GM12878 (cell line): Measurements from ENCODE around the gene TBX10. TPM values are rescaled to one million over a fixed set of nuclear protein-coding genes. Genes with fewer than 3 reads are reported as not detected.
A peak's percentile ranks its signal among the peaks of the same experiment; 100 is the strongest.

Source experiments
- ATAC-seq: fragments of 200-7000 bp; cut with Tn5 transposase; 3 replicates; pipeline ENCODE4 v1.9.1; 2020; ENCODE audit warnings: mild to moderate bottlenecking, moderate library complexity
- BruUV-seq: library from RNA; stranded (reverse); fragments of 400-500 nt; replicated peaks from 2 replicates; lab custom pipeline; 2021; lab: Mats Ljungman, UMichigan
- CTCF ChIA-PET: fragments of 300-600 bp; sonication (Branson Sonifier 250); formaldehyde crosslinking; extraction: SDS; loops from one replicate; lab custom pipeline; 2021; ENCODE audit warnings: inconsistent platforms; lab: Yijun Ruan, JAX
- POLR2A ChIA-PET: fragments of 350-600 bp; formaldehyde crosslinking; extraction: SDS; loops from one replicate; lab custom pipeline; 2021; ENCODE audit warnings: inconsistent platforms; lab: Charles Lee
- RAD21 ChIA-PET: fragments of 300-600 bp; sonication (Branson Sonifier 250); formaldehyde crosslinking; loops from one replicate; lab custom pipeline; 2023; ENCODE audit warnings: antibody characterized with exemption; ENCODE audit not compliant: unreplicated experiment; lab: Charles Lee
- SMC1A ChIA-PET: fragments of 300-600 bp; sonication (Branson Sonifier 250); formaldehyde crosslinking; loops from one replicate; lab custom pipeline; 2023; ENCODE audit not compliant: unreplicated experiment, uncharacterized antibody; lab: Charles Lee
- DNase-seq: peaks from one replicate; pipeline ENCODE4 v3.0.0-alpha.2; 2011; ENCODE audit warnings: low read depth, low spot score
- FAIRE-seq: peaks from 3 replicates; lab custom pipeline; 2011; peaks lifted over from hg19 to GRCh38; lab: Jason Lieb, UNC
- H2AFZ ChIP-seq: 2 replicates; pipeline ENCODE4 v1.6.0; 2011; ENCODE audit warnings: low read depth, low read length, control low read depth; ENCODE audit not compliant: control insufficient read depth
- H3K27ac ChIP-seq: 2 replicates; pipeline ENCODE4 v1.5.1; 2011; ENCODE audit warnings: control low read depth; ENCODE audit not compliant: control insufficient read depth, insufficient read depth
- H3K27me3 ChIP-seq, 2 experiments: replicated peaks in 1 of 2; 2 replicates each; pipeline versions ENCODE4 v1.6.0 to v1.6.1; 2011; ENCODE audit warnings: low read length in 1 of 2; ENCODE audit not compliant: control insufficient read depth in 2 of 2, insufficient read depth in 2 of 2
- H3K36me3 ChIP-seq, 2 experiments: 2 replicates each; pipeline ENCODE4 v1.5.1; 2011; ENCODE audit warnings: low read length in 1 of 2; ENCODE audit not compliant: control insufficient read depth in 2 of 2, insufficient read depth in 2 of 2
- H3K4me1 ChIP-seq: 2 replicates; pipeline ENCODE4 v1.6.1; 2011; ENCODE audit warnings: mild to moderate bottlenecking, low read length, moderate library complexity, mixed read lengths; ENCODE audit not compliant: control insufficient read depth, insufficient read depth
- H3K4me2 ChIP-seq: 2 replicates; pipeline ENCODE4 v1.6.0; 2011; ENCODE audit warnings: control low read depth; ENCODE audit not compliant: control insufficient read depth, insufficient read depth
- H3K4me3 ChIP-seq: fragments of 200-600 bp; sonication (generic); 2 replicates; pipeline ENCODE4 v1.5.1; 2016
- H3K79me2 ChIP-seq: 2 replicates; pipeline ENCODE4 v1.6.0; 2011; ENCODE audit warnings: low read length; ENCODE audit not compliant: control insufficient read depth, insufficient read depth
- H3K9ac ChIP-seq: 2 replicates; pipeline ENCODE4 v1.8.0; 2011; ENCODE audit warnings: low read length, control low read depth, mixed read lengths; ENCODE audit not compliant: control insufficient read depth, insufficient read depth
- H3K9me3 ChIP-seq: replicated peaks from 3 replicates; pipeline ENCODE4 v1.5.1; 2011; ENCODE audit warnings: mild to moderate bottlenecking, low read length; ENCODE audit not compliant: control insufficient read depth, insufficient read depth
- H4K20me1 ChIP-seq: 2 replicates; pipeline ENCODE4 v1.6.0; 2011; ENCODE audit not compliant: control insufficient read depth, insufficient read depth
- IKZF2 ChIP-seq, 2 experiments: fragments of 450-650 bp; IDR thresholded peaks; 2 replicates each; pipeline ENCODE4 v1.6.1; 2017; ENCODE audit warnings: mild to moderate bottlenecking in 2 of 2, moderate library complexity in 2 of 2
- MEF2B ChIP-seq: fragments of 450-650 bp; IDR thresholded peaks from 2 replicates; pipeline ENCODE4 v1.6.1; 2018; ENCODE audit warnings: mild to moderate bottlenecking, moderate library complexity; ENCODE audit not compliant: partially characterized antibody, poor library complexity, severe bottlenecking
- NR2C1 ChIP-seq: fragments of 450-650 bp; IDR thresholded peaks from 2 replicates; pipeline ENCODE4 v1.6.1; 2017; ENCODE audit warnings: antibody characterized with exemption, mild to moderate bottlenecking, moderate library complexity
- RELB ChIP-seq: fragments of 450-650 bp; IDR thresholded peaks from 2 replicates; pipeline ENCODE4 v1.6.1; 2017; ENCODE audit warnings: low read depth, mild to moderate bottlenecking, moderate library complexity
- WGBS: methylation state at CpG from one replicate; pipeline ENCODE4 v1.1.6; 2016; ENCODE audit warnings: low lambda C conversion rate; ENCODE audit not compliant: insufficient replicate concordance, insufficient coverage; ENCODE audit errors: missing lambda C conversion rate; 5-methylcytosine and 5-hydroxymethylcytosine counted together
- in situ Hi-C: fragments of 300-500 bp; cut with MboI; formaldehyde crosslinking; loops from 9 replicates; pipeline ENCODE4 v1.14.3; 2018; ENCODE audit warnings: mixed read lengths
- intact Hi-C: fragments of 100-400 bp; cut with micrococcal nuclease; formaldehyde crosslinking; loops from one replicate; pipeline ENCODE4 v1.14.2; 2022; ENCODE audit not compliant: unreplicated experiment
- polyA plus RNA-seq, 11 experiments: library from polyadenylated mRNA; depleted of rRNA in 4 of 11; unstranded in 6 of 11; stranded (reverse) in 5 of 11; fragments of >200 nt; fragmentation: Nextera tagmentation in 4 of 11; fragmentation: Illumina TruSeq in 1 of 11; extraction: Ambion mirVana in 4 of 11; extraction: Trizol in 1 of 11; gene quantifications; 1 replicate in 1 of 11; 2 replicates in 10 of 11; pipeline versions ENCODE4 v1.2.1 to v1.2.3, GENCODE V29; 2011 to 2016; ENCODE audit warnings: inconsistent platforms in 2 of 11, missing spikeins in 2 of 11, low read depth in 1 of 11
- total RNA-seq, 4 experiments: library from RNA; depleted of rRNA in 3 of 4; stranded (reverse); fragments of >200 nt in 3 of 4; fragmentation: Illumina TruSeq in 1 of 4; extraction: Trizol in 1 of 4; gene quantifications; 2 replicates each; pipeline versions ENCODE4 v1.2.1 to v1.2.3, GENCODE V29; 2013 to 2021
- TF ChIP-seq, protein P1 (sequence below), 3 experiments: IDR thresholded peaks in 2 of 3; conservative IDR thresholded peaks in 1 of 3; 2 replicates each; pipeline ENCODE4 v1.5.1; 2011; ENCODE audit warnings: low read depth in 3 of 3, low read length in 3 of 3, mild to moderate bottlenecking in 3 of 3, control low read depth in 2 of 3, moderate library complexity in 2 of 3, inconsistent platforms in 1 of 3, mixed read lengths in 1 of 3; ENCODE audit not compliant: control insufficient read depth in 2 of 3, insufficient read depth in 1 of 3; ENCODE audit errors: extremely low read depth in 1 of 3

The TBX10 gene
- total and polyA plus RNA-seq, 10 of the 15 experiments (the other 5 are each of a cell fraction or from before 2014, with no cell fraction given) = 0.10 to 0.44 (median 0.20) TPM; not detected in 4

- H3K4me1 ChIP-seq = peaks cover 22% of the 10 kb centered on the region
- RAD21 ChIA-PET = interaction anchor here (1.1 kb wide), 2 partner anchors 13 to 33 kb away, joined by 6 to 9 read pairs; partner anchors contain the start of genes GSTP1 and NUDT8
- SMC1A ChIA-PET = interaction anchor here (0.6 to 1.9 kb wide), 6 partner anchors 10 to 388 kb away, joined by 3 to 4 read pairs (median 3); no protein-coding TSS in a partner anchor
- H3K79me2 ChIP-seq = no peaks in the 10 kb centered on the region
- no peak overlapping the region for H3K4me2 ChIP-seq
- ATAC-seq = no peak
- no peaks in the 10 kb centered on the region for H4K20me1 ChIP-seq
- no peak overlapping the region for H2AFZ ChIP-seq
- POLR2A ChIA-PET = interaction anchor here (1.0 to 1.4 kb wide), 3 partner anchors 12 to 30 kb away, joined by 3 to 6 read pairs (median 4); partner anchors contain the start of gene NUDT8
- no peak overlapping the region for H3K4me3 ChIP-seq
- H3K36me3 ChIP-seq = peaks cover 5 to 13% of the 10 kb centered on the region in 2 experiments; a peak in 3 of 4 replicates
- CTCF ChIA-PET = interaction anchor here (0.6 to 6.0 kb wide), 6 partner anchors 8 to 43 kb away, joined by 3 to 71 read pairs (median 4); partner anchors contain the start of genes GSTP1 and NUDT8
- no peaks in the 10 kb centered on the region for H3K27me3 ChIP-seq
- WGBS = 55% methylated on average over 9 of the region's 11 CpGs
- no peak overlapping the region for H3K27ac ChIP-seq
- TF ChIP-seq, protein P1, sequence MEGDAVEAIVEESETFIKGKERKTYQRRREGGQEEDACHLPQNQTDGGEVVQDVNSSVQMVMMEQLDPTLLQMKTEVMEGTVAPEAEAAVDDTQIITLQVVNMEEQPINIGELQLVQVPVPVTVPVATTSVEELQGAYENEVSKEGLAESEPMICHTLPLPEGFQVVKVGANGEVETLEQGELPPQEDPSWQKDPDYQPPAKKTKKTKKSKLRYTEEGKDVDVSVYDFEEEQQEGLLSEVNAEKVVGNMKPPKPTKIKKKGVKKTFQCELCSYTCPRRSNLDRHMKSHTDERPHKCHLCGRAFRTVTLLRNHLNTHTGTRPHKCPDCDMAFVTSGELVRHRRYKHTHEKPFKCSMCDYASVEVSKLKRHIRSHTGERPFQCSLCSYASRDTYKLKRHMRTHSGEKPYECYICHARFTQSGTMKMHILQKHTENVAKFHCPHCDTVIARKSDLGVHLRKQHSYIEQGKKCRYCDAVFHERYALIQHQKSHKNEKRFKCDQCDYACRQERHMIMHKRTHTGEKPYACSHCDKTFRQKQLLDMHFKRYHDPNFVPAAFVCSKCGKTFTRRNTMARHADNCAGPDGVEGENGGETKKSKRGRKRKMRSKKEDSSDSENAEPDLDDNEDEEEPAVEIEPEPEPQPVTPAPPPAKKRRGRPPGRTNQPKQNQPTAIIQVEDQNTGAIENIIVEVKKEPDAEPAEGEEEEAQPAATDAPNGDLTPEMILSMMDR (IDR thresholded peaks at IDR 0.05 in 2 of 3, conservative IDR thresholded peaks at IDR 0.05 in 1 of 3; ENCODE audit: control insufficient read depth in 2 of 3, extremely low read depth in 1 of 3, insufficient read depth in 1 of 3, low read depth in 3 of 3, low read length in 3 of 3) = no peak
- TF ChIP-seq MEF2B (peak; percentile 12), RELB (0 out of 2 replicates have a peak, but pooled peaks have one; percentile 16), NR2C1 (peak; percentile 20; the same call in 1 of the 2 replicates), IKZF2 (IDR thresholded peaks at IDR 0.05) (peak in 1 of 2 experiments; percentile 19; a peak in 2 of 4 replicates)
- no peak for FAIRE-seq
- no TSS peak for BruUV-seq
- DNase-seq = no peak
- H3K9me3 ChIP-seq = no peaks in the 10 kb centered on the region
- intact Hi-C loops = no loop called here
- no peak overlapping the region for H3K9ac ChIP-seq
- in situ Hi-C loops = no loop called here
Measured at GRCh38 chr11:67616431-67617242, 22.9 kb downstream of the TBX10 start.
